ENCODE measurements around the gene ANKRD36C.
"Not testable (repeated sequence)": the region's sequence is repeated elsewhere in the genome, so short reads cannot be mapped to it uniquely, and the experiment has no call there.

ANKRD36C gene

GRCh38 chr2:95796249-95797099 lies 195.2 kb downstream of the ANKRD36C start:
- DNase-seq = not testable (repeated sequence)

DNA sequence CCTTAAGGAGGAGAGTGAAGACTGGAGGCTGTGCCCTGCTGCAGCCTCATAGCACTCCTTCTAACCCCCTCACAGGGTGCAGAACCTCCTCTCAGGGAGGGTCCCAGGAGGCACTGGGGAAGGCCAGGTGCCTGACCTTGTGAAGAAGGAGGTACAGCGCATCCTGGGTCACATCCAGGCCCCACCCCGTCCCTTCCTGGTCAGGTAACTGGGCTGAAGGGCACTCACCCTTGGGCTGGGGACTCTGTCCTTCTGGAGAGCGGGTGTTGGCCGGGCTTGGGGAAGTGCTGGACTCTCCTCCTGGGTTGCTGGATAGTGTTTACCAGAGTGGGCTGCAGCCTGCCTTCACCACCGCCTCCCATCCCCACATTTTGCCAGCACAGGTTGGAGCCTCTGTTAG lies 197.7 kb downstream of the ANKRD36C start:
- not testable (repeated sequence) for DNase-seq

DNA sequence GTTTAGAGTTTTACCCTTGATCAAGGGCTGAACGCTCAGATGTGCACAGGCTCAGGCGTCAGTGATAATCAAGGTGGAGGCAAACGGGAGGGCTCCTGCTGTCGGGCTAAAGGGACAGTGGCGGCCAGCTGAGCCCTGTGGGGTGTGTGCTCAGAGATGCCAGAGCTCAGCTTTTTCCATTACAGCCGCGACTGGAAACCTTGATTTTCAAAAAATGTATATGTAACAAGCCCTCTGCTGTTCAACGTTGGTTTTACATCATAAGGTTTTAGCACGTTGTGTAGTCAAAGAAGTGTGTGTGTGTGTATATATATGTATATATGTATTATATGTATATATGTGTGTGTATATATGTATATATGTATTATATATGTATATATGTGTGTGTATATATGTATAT lies 201.4 kb downstream of the ANKRD36C start:
- DNase-seq = not testable (repeated sequence)

GRCh38 chr2:95789385-95789784 lies 202.2 kb downstream of the ANKRD36C start:
- DNase-seq = not testable (repeated sequence)

- not testable (repeated sequence) for DNase-seq
Measured at GRCh38 chr2:95788642-95789041, 203.0 kb downstream of the ANKRD36C start.
